Neural progenitor cell (in vitro differentiated cells): ENCODE results near the gene ST13. TPM values are rescaled to one million over a fixed set of nuclear protein-coding genes. Genes with fewer than 3 reads are reported as not detected.
"Not testable (repeated sequence)": the region's sequence is repeated elsewhere in the genome, so short reads cannot be mapped to it uniquely, and the experiment has no call there.

Experiments used
- DNase-seq: peaks from one replicate; pipeline ENCODE4 v3.0.0-alpha.2; 2016; ENCODE audit warnings: low spot score
- H2AFZ ChIP-seq: fragments of 200-600 bp; sonication (generic); replicated peaks from 2 replicates; pipeline ENCODE4 v1.6.1; 2016; ENCODE audit warnings: antibody characterized with exemption
- H3F3A ChIP-seq: fragments of 200-600 bp; sonication (generic); 2 replicates; pipeline ENCODE4 v1.6.1; 2016; ENCODE audit warnings: antibody characterized with exemption, low read depth
- H3K27ac ChIP-seq: fragments of 200-600 bp; sonication (generic); 2 replicates; pipeline ENCODE4 v1.5.1; 2016; ENCODE audit warnings: mild to moderate bottlenecking
- H3K27me3 ChIP-seq: fragments of 200-600 bp; sonication (generic); 2 replicates; pipeline ENCODE4 v1.6.1; 2016; ENCODE audit warnings: mild to moderate bottlenecking, moderate library complexity
- H3K36me3 ChIP-seq: fragments of 200-600 bp; sonication (generic); 2 replicates; pipeline ENCODE4 v1.5.1; 2016
- H3K4me1 ChIP-seq: fragments of 200-600 bp; sonication (generic); 2 replicates; pipeline ENCODE4 v1.6.1; 2016; ENCODE audit warnings: mixed run types
- H3K4me2 ChIP-seq: fragments of 200-600 bp; sonication (generic); 2 replicates; pipeline ENCODE4 v1.6.1; 2016
- H3K4me3 ChIP-seq: fragments of 200-600 bp; sonication (generic); 2 replicates; pipeline ENCODE4 v1.5.1; 2016
- H3K79me2 ChIP-seq: fragments of 200-600 bp; sonication (generic); 2 replicates; pipeline ENCODE4 v1.6.1; 2016; ENCODE audit warnings: low read depth
- H3K9ac ChIP-seq: fragments of 200-600 bp; sonication (generic); 2 replicates; pipeline ENCODE4 v1.6.1; 2016
- H3K9me3 ChIP-seq: fragments of 200-600 bp; sonication (generic); 2 replicates; pipeline ENCODE4 v1.5.1; 2016; ENCODE audit warnings: low read depth
- H4K20me1 ChIP-seq: fragments of 200-600 bp; sonication (generic); 2 replicates; pipeline ENCODE4 v1.6.1; 2016; ENCODE audit warnings: low read depth
- H3K27ac Mint-ChIP-seq: 3 replicates; pipeline ENCODE4 v1.8.0; 2021; ENCODE audit warnings: mixed read lengths
- H3K27me3 Mint-ChIP-seq: 2 replicates; pipeline ENCODE4 v1.8.0; 2022; ENCODE audit warnings: low read depth, mild to moderate bottlenecking, inconsistent platforms, moderate library complexity, mixed read lengths; ENCODE audit not compliant: insufficient read depth
- H3K36me3 Mint-ChIP-seq: 3 replicates; pipeline ENCODE4 v1.8.0; 2021; ENCODE audit warnings: mixed read lengths
- H3K4me1 Mint-ChIP-seq: 3 replicates; pipeline ENCODE4 v1.8.0; 2021; ENCODE audit warnings: mixed read lengths
- H3K4me3 Mint-ChIP-seq: 3 replicates; pipeline ENCODE4 v1.8.0; 2021; ENCODE audit warnings: mild to moderate bottlenecking, moderate library complexity, mixed read lengths
- H3K9me3 Mint-ChIP-seq: 3 replicates; pipeline ENCODE4 v1.8.0; 2020; ENCODE audit warnings: mixed read lengths
- EZH2 ChIP-seq: fragments of 200-600 bp; sonication (generic); IDR thresholded peaks from 2 replicates; pipeline ENCODE4 v1.6.1; 2017; ENCODE audit warnings: antibody characterized with exemption, mild to moderate bottlenecking, moderate library complexity
- EZH2phosphoT487 ChIP-seq: fragments of 200-600 bp; sonication (generic); IDR thresholded peaks from 2 replicates; pipeline ENCODE4 v1.6.1; 2017; ENCODE audit warnings: antibody characterized with exemption
- microRNA-seq: library from miRNA; unstranded; fragments of <30 nt; microRNA quantifications from one replicate; pipeline ENCODE4, GENCODE V29; 2016
- small RNA-seq: library from RNA; depleted of rRNA; stranded (forward); fragments of <200 nt; gene quantifications from one replicate; pipeline ENCODE3, GENCODE V24; 2015
- total RNA-seq: library from RNA; depleted of rRNA; stranded (reverse); fragments of >200 nt; gene quantifications from 2 replicates; pipeline ENCODE4 v1.2.3, GENCODE V29; 2015; ENCODE audit warnings: low replicate concordance
- TF ChIP-seq, protein P1 (sequence below): fragments of 200-600 bp; sonication (generic); IDR thresholded peaks from 2 replicates; pipeline ENCODE4 v1.5.1; 2017; ENCODE audit warnings: antibody characterized with exemption, mild to moderate bottlenecking

The ST13 gene
- total RNA-seq, 1 donor from 2014 or later, result 310 TPM

GRCh38 chr22:40789131-40789530, 67.3 kb downstream of the ST13 start:
- peaks cover 22% of the 10 kb centered on the region for H3K36me3 Mint-ChIP-seq
- no peak overlapping the region for H3K9ac ChIP-seq
- no peaks in the 10 kb centered on the region for H3K36me3 ChIP-seq
- no peaks in the 10 kb centered on the region for H3K79me2 ChIP-seq
- TF ChIP-seq EZH2phosphoT487, result no peak
- H3K27ac Mint-ChIP-seq, result no peak overlapping the region
- no peaks in the 10 kb centered on the region for H3K27me3 Mint-ChIP-seq
- H4K20me1 ChIP-seq, result no peaks in the 10 kb centered on the region
- no peak overlapping the region for H3K4me3 Mint-ChIP-seq
- DNase-seq, result no peak
- H3K27ac ChIP-seq, result no peak overlapping the region
- no peaks in the 10 kb centered on the region for H3K4me1 ChIP-seq
- no peak overlapping the region for H2AFZ ChIP-seq
- no peaks in the 10 kb centered on the region for H3K9me3 ChIP-seq
- H3K27me3 ChIP-seq, result no peaks in the 10 kb centered on the region
- no peaks in the 10 kb centered on the region for H3K9me3 Mint-ChIP-seq
- no peak overlapping the region for H3K4me2 ChIP-seq
- no peaks in the 10 kb centered on the region for H3F3A ChIP-seq
- no peaks in the 10 kb centered on the region for H3K4me1 Mint-ChIP-seq
- H3K4me3 ChIP-seq, result no peak overlapping the region

DNA sequence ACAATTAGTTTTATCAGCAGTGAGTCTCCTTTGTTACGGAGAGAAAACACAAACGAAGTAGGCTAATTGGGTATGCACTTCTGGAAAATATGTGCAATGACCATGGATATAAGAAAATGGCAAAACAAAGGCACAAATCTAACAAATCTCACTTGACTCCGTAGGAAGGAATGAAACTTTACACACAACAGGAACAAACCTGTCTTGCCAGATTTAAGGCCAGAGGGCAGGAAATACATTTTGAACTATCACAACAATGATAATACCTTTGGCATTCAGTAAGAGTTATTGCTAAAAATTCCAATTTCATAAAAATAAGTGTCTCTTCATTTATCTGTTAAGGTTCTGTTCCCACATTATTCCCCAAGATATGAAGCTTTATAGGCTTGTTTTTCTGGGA, 73.9 kb downstream of the ST13 start:
- Histone ChIP-seq H3K4me3 (no peak overlapping the region), H3K79me2 (no peaks in the 10 kb centered on the region)
- no peak overlapping the region for H3K27ac Mint-ChIP-seq

DNA sequence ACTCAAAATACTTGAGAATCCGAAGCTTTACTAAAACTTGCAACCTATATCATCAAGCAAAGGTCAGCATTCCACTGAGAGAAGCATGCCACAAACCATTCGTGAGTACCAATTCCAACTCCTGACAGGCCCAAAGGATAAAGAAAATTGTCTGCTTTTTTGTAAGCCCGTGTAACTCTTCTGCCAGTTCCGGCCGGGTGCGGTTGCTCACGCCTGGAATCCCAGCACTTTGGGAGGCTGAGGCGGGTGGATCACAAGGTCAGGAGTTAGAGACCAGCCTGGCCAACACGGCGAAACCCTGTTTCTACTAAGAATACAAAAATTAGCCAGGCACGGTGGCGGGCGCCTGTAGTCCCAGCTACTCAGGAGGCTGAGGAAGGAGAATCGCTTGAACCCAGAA, 74.7 kb downstream of the ST13 start:
- not testable (repeated sequence) for H3K27ac ChIP-seq, H3K36me3 ChIP-seq, H3K27me3 Mint-ChIP-seq, H3K4me1 Mint-ChIP-seq, H3K4me2 ChIP-seq, H3K9me3 Mint-ChIP-seq, H3K9me3 ChIP-seq, H3K9ac ChIP-seq, H4K20me1 ChIP-seq, H3K4me3 ChIP-seq, H3K4me3 Mint-ChIP-seq, DNase-seq, H3K27ac Mint-ChIP-seq, H3K27me3 ChIP-seq, H3F3A ChIP-seq, H3K4me1 ChIP-seq, H3K79me2 ChIP-seq, H2AFZ ChIP-seq
- H3K36me3 Mint-ChIP-seq, result peaks cover 28% of the 10 kb centered on the region

More for the DNA sequence above, 73.9 kb downstream of the ST13 start:
- no peaks in the 10 kb centered on the region for H3K9me3 Mint-ChIP-seq
- no peaks in the 10 kb centered on the region for H3K27me3 Mint-ChIP-seq
- no peak overlapping the region for H2AFZ ChIP-seq
- H3K27me3 ChIP-seq, result no peaks in the 10 kb centered on the region
- H4K20me1 ChIP-seq, result no peaks in the 10 kb centered on the region
- TF ChIP-seq EZH2, result no peak
- no peak for TF ChIP-seq EZH2phosphoT487
- TF ChIP-seq, protein P1, sequence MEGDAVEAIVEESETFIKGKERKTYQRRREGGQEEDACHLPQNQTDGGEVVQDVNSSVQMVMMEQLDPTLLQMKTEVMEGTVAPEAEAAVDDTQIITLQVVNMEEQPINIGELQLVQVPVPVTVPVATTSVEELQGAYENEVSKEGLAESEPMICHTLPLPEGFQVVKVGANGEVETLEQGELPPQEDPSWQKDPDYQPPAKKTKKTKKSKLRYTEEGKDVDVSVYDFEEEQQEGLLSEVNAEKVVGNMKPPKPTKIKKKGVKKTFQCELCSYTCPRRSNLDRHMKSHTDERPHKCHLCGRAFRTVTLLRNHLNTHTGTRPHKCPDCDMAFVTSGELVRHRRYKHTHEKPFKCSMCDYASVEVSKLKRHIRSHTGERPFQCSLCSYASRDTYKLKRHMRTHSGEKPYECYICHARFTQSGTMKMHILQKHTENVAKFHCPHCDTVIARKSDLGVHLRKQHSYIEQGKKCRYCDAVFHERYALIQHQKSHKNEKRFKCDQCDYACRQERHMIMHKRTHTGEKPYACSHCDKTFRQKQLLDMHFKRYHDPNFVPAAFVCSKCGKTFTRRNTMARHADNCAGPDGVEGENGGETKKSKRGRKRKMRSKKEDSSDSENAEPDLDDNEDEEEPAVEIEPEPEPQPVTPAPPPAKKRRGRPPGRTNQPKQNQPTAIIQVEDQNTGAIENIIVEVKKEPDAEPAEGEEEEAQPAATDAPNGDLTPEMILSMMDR, result no peak
- no peak overlapping the region for H3K4me2 ChIP-seq
- H3K4me1 ChIP-seq, result no peaks in the 10 kb centered on the region
- no peak overlapping the region for H3K4me3 Mint-ChIP-seq
- no peak overlapping the region for H3K9ac ChIP-seq
- H3K9me3 ChIP-seq, result no peaks in the 10 kb centered on the region
- no peak overlapping the region for H3K27ac ChIP-seq
- DNase-seq, result no peak
- no peaks in the 10 kb centered on the region for H3K4me1 Mint-ChIP-seq
- H3F3A ChIP-seq, result no peaks in the 10 kb centered on the region
- H3K36me3 Mint-ChIP-seq, result peaks cover 22% of the 10 kb centered on the region
- H3K36me3 ChIP-seq, result no peaks in the 10 kb centered on the region

Small RNAs within 50 kb of the gene (microRNA-seq; reads per million reads assigned to microRNA genes)
- gene MIR4766, result not detected

Small RNAs within 50 kb of the gene (small RNA-seq; reads per million reads assigned to genes)
- gene JTBP1 (not detected), gene MIR4766 (not detected)

Other genes with a start within 250 kb of the ST13 start
- 11.3 and 40.9 TPM in 2 replicates for gene MRTFA, start 219.9 kb downstream of the ST13 start, total RNA-seq
- gene MCHR1, start 177.2 kb downstream of the ST13 start, total RNA-seq, result 0.45 and 2.1 TPM in 2 replicates
- 27.1 and 31.7 TPM in 2 replicates for gene SLC25A17, start 37.3 kb downstream of the ST13 start, total RNA-seq
- 18.0 and 21.4 TPM in 2 replicates for gene XPNPEP3, start 509 bp upstream of the ST13 start, total RNA-seq
- not detected in 2 replicates for gene DNAJB7, start 5.5 kb upstream of the ST13 start, total RNA-seq
- gene RBX1, start 94.7 kb upstream of the ST13 start, total RNA-seq, result 77.8 and 117 TPM in 2 replicates
- gene EP300, start 236.0 kb upstream of the ST13 start, total RNA-seq, result 57.9 and 66.6 TPM in 2 replicates